Measurements from ENCODE around the gene CCDC9B. TPM values are rescaled to one million over a fixed set of nuclear protein-coding genes. Genes with fewer than 3 reads are reported as not detected.

CCDC9B gene
- total RNA-seq, 2 donors from 2014 or later = 30.1 to 57.1 TPM

GRCh38 chr15:40339621-40339945 is 1.2 kb downstream of the CCDC9B start:
- H3K27me3 ChIP-seq (replicated peaks; ENCODE audit: insufficient read depth) = no peaks in the 10 kb centered on the region
- no peaks in the 10 kb centered on the region for H3K9me3 ChIP-seq
- H3K27ac ChIP-seq = peak overlapping the region; percentile 93 to 99
- TF ChIP-seq CTCF (IDR thresholded peaks at IDR 0.05) = no peak
- no peak for ATAC-seq (ENCODE audit: insufficient number of reproducible peaks, low FRiP score, low read depth)
- H3K4me1 ChIP-seq (ENCODE audit: control insufficient read depth in 1 of 2, low read depth in 2 of 2) = peaks cover 77 to 98% of the 10 kb centered on the region in 2 donors
- DNase-seq (ENCODE audit: low spot score) = no peak
- H3K36me3 ChIP-seq = no peaks in the 10 kb centered on the region
- peak overlapping the region; percentile 67 for H3K4me3 ChIP-seq

- ATAC-seq (ENCODE audit: insufficient number of reproducible peaks, low FRiP score, low read depth) (no peak), DNase-seq (ENCODE audit: low spot score) (peak; percentile 38)
- peak overlapping the region; percentile 67 for H3K4me3 ChIP-seq
- no peaks in the 10 kb centered on the region for H3K27me3 ChIP-seq (replicated peaks; ENCODE audit: insufficient read depth)
- H3K9me3 ChIP-seq = no peaks in the 10 kb centered on the region
- peak overlapping the region; percentile 93 to 99 for H3K27ac ChIP-seq
- H3K36me3 ChIP-seq = no peaks in the 10 kb centered on the region
- TF ChIP-seq CTCF (IDR thresholded peaks at IDR 0.05) = no peak
- peaks cover 78 to 98% of the 10 kb centered on the region in 2 donors for H3K4me1 ChIP-seq (ENCODE audit: control insufficient read depth in 1 of 2, low read depth in 2 of 2)
Measured at GRCh38 chr15:40338921-40339620, 1.7 kb downstream of the CCDC9B start.

- no peaks in the 10 kb centered on the region for H3K27me3 ChIP-seq (replicated peaks; ENCODE audit: insufficient read depth)
- TF ChIP-seq CTCF (IDR thresholded peaks at IDR 0.05) = peak; percentile 49
- H3K4me1 ChIP-seq (ENCODE audit: control insufficient read depth in 1 of 2, low read depth in 2 of 2) = peaks cover 78 to 98% of the 10 kb centered on the region in 2 donors
- DNase-seq (ENCODE audit: low spot score) = peak; percentile 61
- peak overlapping the region; percentile 93 to 99 for H3K27ac ChIP-seq
- H3K4me3 ChIP-seq = peak overlapping the region; percentile 67
- no peaks in the 10 kb centered on the region for H3K36me3 ChIP-seq
- H3K9me3 ChIP-seq = no peaks in the 10 kb centered on the region
- ATAC-seq (ENCODE audit: insufficient number of reproducible peaks, low FRiP score, low read depth) = no peak
Measured at GRCh38 chr15:40338041-40338657, 2.6 kb downstream of the CCDC9B start.

GRCh38 chr15:40337597-40337996 is 3.1 kb downstream of the CCDC9B start:
- Histone ChIP-seq H3K9me3 (no peaks in the 10 kb centered on the region), H3K27me3 (replicated peaks; ENCODE audit: insufficient read depth) (no peaks in the 10 kb centered on the region), H3K4me1 (ENCODE audit: control insufficient read depth in 1 of 2, low read depth in 2 of 2) (peaks cover 75 to 98% of the 10 kb centered on the region in 2 donors), H3K36me3 (no peaks in the 10 kb centered on the region), H3K4me3 (peak overlapping the region; percentile 67), H3K27ac (peak overlapping the region; percentile 93 to 99)
- ATAC-seq (ENCODE audit: insufficient number of reproducible peaks, low FRiP score, low read depth) (no peak), DNase-seq (ENCODE audit: low spot score) (no peak)
- no peak for TF ChIP-seq CTCF (IDR thresholded peaks at IDR 0.05)

- no peaks in the 10 kb centered on the region for H3K9me3 ChIP-seq
- ATAC-seq (ENCODE audit: insufficient number of reproducible peaks, low FRiP score, low read depth) (no peak), DNase-seq (ENCODE audit: low spot score) (no peak)
- peaks cover 69 to 94% of the 10 kb centered on the region in 2 donors for H3K4me1 ChIP-seq (ENCODE audit: control insufficient read depth in 1 of 2, low read depth in 2 of 2)
- no peaks in the 10 kb centered on the region for H3K27me3 ChIP-seq (replicated peaks; ENCODE audit: insufficient read depth)
- no peak for TF ChIP-seq CTCF (IDR thresholded peaks at IDR 0.05)
- H3K36me3 ChIP-seq = no peaks in the 10 kb centered on the region
- peak overlapping the region; percentile 93 to 99 for H3K27ac ChIP-seq
- H3K4me3 ChIP-seq = no peak overlapping the region
Measured at GRCh38 chr15:40336744-40337122, 4.0 kb downstream of the CCDC9B start.

Data from thoracic aorta (tissue), 2 donors.